ENCODE data around the gene COLEC11. TPM values are rescaled to one million over a fixed set of nuclear protein-coding genes. Genes with fewer than 3 reads are reported as not detected.
"Not testable (repeated sequence)": the region's sequence is repeated elsewhere in the genome, so short reads cannot be mapped to it uniquely, and the experiment has no call there.

Gene COLEC11
- total RNA-seq, result under 1 TPM in 2 of 3 donors, not detected in 1; 0.28 to 0.43 TPM

GRCh38 chr2:3594493-3595281, at the start of gene COLEC11:
TSS of gene COLEC11 (plus strand) at chr2:3595112. CDS start at chr2:3604341, 9,229 bp downstream.
- Mint-ChIP-seq H3K4me1 (ENCODE audit: low read depth) (peaks cover 16% of the 10 kb centered on the region), H3K36me3 (ENCODE audit: insufficient read depth) (peaks cover 14% of the 10 kb centered on the region), H3K27me3 (ENCODE audit: low read depth) (no peaks in the 10 kb centered on the region), H3K9me3 (no peaks in the 10 kb centered on the region), H3K4me3 (no peak within 1 kb of the TSS)
- DNase-seq (no peak), ATAC-seq (no peak)

- peaks cover 61% of the 10 kb centered on the region for H3K36me3 Mint-ChIP-seq (ENCODE audit: insufficient read depth)
- no peak for ATAC-seq
- H3K27me3 Mint-ChIP-seq (ENCODE audit: low read depth), result no peaks in the 10 kb centered on the region
- H3K4me1 Mint-ChIP-seq (ENCODE audit: low read depth), result no peaks in the 10 kb centered on the region
- no peak overlapping the region for H3K4me3 Mint-ChIP-seq
- no peaks in the 10 kb centered on the region for H3K9me3 Mint-ChIP-seq
- DNase-seq, result no peak
These were observed 49.0 kb upstream of the COLEC11 start for GRCh38 chr2:3545788-3546478.

- Mint-ChIP-seq H3K36me3 (ENCODE audit: insufficient read depth) (peaks cover 52% of the 10 kb centered on the region), H3K9me3 (no peaks in the 10 kb centered on the region), H3K27me3 (ENCODE audit: low read depth) (no peaks in the 10 kb centered on the region), H3K4me3 (no peak overlapping the region), H3K4me1 (ENCODE audit: low read depth) (no peaks in the 10 kb centered on the region)
- ATAC-seq (no peak), DNase-seq (no peak)
These were observed 47.0 kb upstream of the COLEC11 start for GRCh38 chr2:3547915-3548314.

GRCh38 chr2:3553946-3554345, 41.0 kb upstream of the COLEC11 start:
- Mint-ChIP-seq H3K9me3 (no peaks in the 10 kb centered on the region), H3K4me1 (ENCODE audit: low read depth) (peaks cover 9% of the 10 kb centered on the region), H3K4me3 (no peak overlapping the region), H3K27me3 (ENCODE audit: low read depth) (no peaks in the 10 kb centered on the region), H3K36me3 (ENCODE audit: insufficient read depth) (peaks cover 42% of the 10 kb centered on the region)
- ATAC-seq, result no peak
- no peak for DNase-seq

- H3K4me1 Mint-ChIP-seq (ENCODE audit: low read depth), result peaks cover 14% of the 10 kb centered on the region
- ATAC-seq, result peak; percentile 36 to 38
- H3K9me3 Mint-ChIP-seq, result no peaks in the 10 kb centered on the region
- no peaks in the 10 kb centered on the region for H3K27me3 Mint-ChIP-seq (ENCODE audit: low read depth)
- peaks cover 20% of the 10 kb centered on the region for H3K36me3 Mint-ChIP-seq (ENCODE audit: insufficient read depth)
- no peak for DNase-seq
- H3K4me3 Mint-ChIP-seq, result peak overlapping the region; percentile 91
These were observed 37.2 kb upstream of the COLEC11 start for GRCh38 chr2:3557639-3558204.

GRCh38 chr2:3558205-3559014, 36.5 kb upstream of the COLEC11 start, which contains the start of gene RNASEH1:
TSS of gene RNASEH1 (minus strand) at chr2:3558333. CDS start at chr2:3558260, 73 bp downstream.
- DNase-seq (peak; percentile 99), ATAC-seq (peak; percentile 97)
- Mint-ChIP-seq H3K4me3 (peak within 1 kb of the TSS; percentile 91), H3K27me3 (ENCODE audit: low read depth) (no peaks in the 10 kb centered on the region), H3K9me3 (no peaks in the 10 kb centered on the region), H3K36me3 (ENCODE audit: insufficient read depth) (peaks cover 20% of the 10 kb centered on the region), H3K4me1 (ENCODE audit: low read depth) (peaks cover 14% of the 10 kb centered on the region)

GRCh38 chr2:3563521-3563976, 31.4 kb upstream of the COLEC11 start:
- DNase-seq (no peak), ATAC-seq (no peak)
- H3K4me3 Mint-ChIP-seq, result no peak overlapping the region
- no peaks in the 10 kb centered on the region for H3K36me3 Mint-ChIP-seq (ENCODE audit: insufficient read depth)
- peaks cover 9% of the 10 kb centered on the region for H3K4me1 Mint-ChIP-seq (ENCODE audit: low read depth)
- H3K9me3 Mint-ChIP-seq, result no peaks in the 10 kb centered on the region
- H3K27me3 Mint-ChIP-seq (ENCODE audit: low read depth), result no peaks in the 10 kb centered on the region

- Mint-ChIP-seq H3K9me3 (no peaks in the 10 kb centered on the region), H3K27me3 (ENCODE audit: low read depth) (no peaks in the 10 kb centered on the region), H3K4me3 (no peak overlapping the region), H3K36me3 (ENCODE audit: insufficient read depth) (no peaks in the 10 kb centered on the region), H3K4me1 (ENCODE audit: low read depth) (no peaks in the 10 kb centered on the region)
- ATAC-seq (no peak), DNase-seq (no peak)
These were observed 29.8 kb upstream of the COLEC11 start for GRCh38 chr2:3565117-3565516.

- Mint-ChIP-seq H3K4me1 (ENCODE audit: low read depth) (no peaks in the 10 kb centered on the region), H3K27me3 (ENCODE audit: low read depth) (no peaks in the 10 kb centered on the region), H3K36me3 (ENCODE audit: insufficient read depth) (no peaks in the 10 kb centered on the region), H3K9me3 (no peaks in the 10 kb centered on the region), H3K4me3 (no peak overlapping the region)
- DNase-seq (no peak), ATAC-seq (no peak)
These were observed 28.1 kb upstream of the COLEC11 start for GRCh38 chr2:3566806-3567205.

GRCh38 chr2:3569656-3570055, 25.3 kb upstream of the COLEC11 start:
- not testable (repeated sequence) for H3K4me3 Mint-ChIP-seq; H3K9me3 Mint-ChIP-seq; H3K36me3 Mint-ChIP-seq (ENCODE audit: insufficient read depth); H3K4me1 Mint-ChIP-seq (ENCODE audit: low read depth); DNase-seq; H3K27me3 Mint-ChIP-seq (ENCODE audit: low read depth); ATAC-seq

- Mint-ChIP-seq H3K36me3 (ENCODE audit: insufficient read depth) (peaks cover 6% of the 10 kb centered on the region), H3K4me1 (ENCODE audit: low read depth) (peaks cover 6% of the 10 kb centered on the region), H3K9me3 (no peaks in the 10 kb centered on the region), H3K4me3 (no peak overlapping the region), H3K27me3 (ENCODE audit: low read depth) (no peaks in the 10 kb centered on the region)
- DNase-seq, result no peak
- no peak for ATAC-seq
These were observed 23.6 kb upstream of the COLEC11 start for GRCh38 chr2:3571284-3571683.

- DNase-seq (no peak), ATAC-seq (no peak)
- H3K36me3 Mint-ChIP-seq (ENCODE audit: insufficient read depth), result peaks cover 19% of the 10 kb centered on the region
- H3K9me3 Mint-ChIP-seq, result no peaks in the 10 kb centered on the region
- H3K4me1 Mint-ChIP-seq (ENCODE audit: low read depth), result peaks cover 18% of the 10 kb centered on the region
- no peaks in the 10 kb centered on the region for H3K27me3 Mint-ChIP-seq (ENCODE audit: low read depth)
- H3K4me3 Mint-ChIP-seq, result no peak overlapping the region
These were observed 22.3 kb upstream of the COLEC11 start for GRCh38 chr2:3572620-3573019.

- ATAC-seq (no peak), DNase-seq (no peak)
- Mint-ChIP-seq H3K9me3 (no peaks in the 10 kb centered on the region), H3K36me3 (ENCODE audit: insufficient read depth) (peaks cover 33% of the 10 kb centered on the region), H3K4me3 (peak overlapping the region; percentile 96), H3K27me3 (ENCODE audit: low read depth) (no peaks in the 10 kb centered on the region), H3K4me1 (ENCODE audit: low read depth) (peaks cover 33% of the 10 kb centered on the region)
These were observed 20.8 kb upstream of the COLEC11 start for GRCh38 chr2:3574155-3574554.

All from activated T-cell treated with anti-CD3 and anti-CD28 coated beads, Interleukin-2, amount 50 U/mL, for 4 hours (primary cell).